Myocyte (in vitro differentiated cells): ENCODE measurements around the gene TEPSIN. TPM values are rescaled to one million over a fixed set of nuclear protein-coding genes. Genes with fewer than 3 reads are reported as not detected.

Experiments used
- DNase-seq: peaks from one replicate; pipeline ENCODE4 v3.0.0-alpha.2; 2012; ENCODE audit warnings: low read depth
- total RNA-seq: library from RNA; depleted of rRNA; stranded (reverse); fragments of >200 nt; gene quantifications from 2 replicates; pipeline ENCODE4 v1.2.3, GENCODE V29; 2014

TEPSIN gene
- total RNA-seq, 1 donor from 2014 or later: 23.8 TPM

GRCh38 chr17:81250286-81251093, 11.6 kb upstream of the TEPSIN start:
- DNase-seq: no peak

GRCh38 chr17:81249223-81250040, 10.6 kb upstream of the TEPSIN start:
- no peak for DNase-seq

- no peak for DNase-seq
Observed at GRCh38 chr17:81248649-81249048, 9.8 kb upstream of the TEPSIN start.

GRCh38 chr17:81247339-81247990, 8.6 kb upstream of the TEPSIN start:
- no peak for DNase-seq

GRCh38 chr17:81246679-81247338, 8.0 kb upstream of the TEPSIN start:
- no peak for DNase-seq

- DNase-seq: no peak
Observed at GRCh38 chr17:81246343-81246670, 7.5 kb upstream of the TEPSIN start.

- no peak for DNase-seq
Observed at GRCh38 chr17:81245665-81246342, 6.9 kb upstream of the TEPSIN start.

GRCh38 chr17:81245024-81245664, 6.3 kb upstream of the TEPSIN start:
- DNase-seq: no peak

- no peak for DNase-seq
Observed at GRCh38 chr17:81244358-81245023, 5.6 kb upstream of the TEPSIN start.

- no peak for DNase-seq
Observed at GRCh38 chr17:81243333-81243664, 4.4 kb upstream of the TEPSIN start.

GRCh38 chr17:81242421-81243332, 3.8 kb upstream of the TEPSIN start:
- DNase-seq: no peak

GRCh38 chr17:81241648-81242420, 3.0 kb upstream of the TEPSIN start:
- DNase-seq: peak; percentile 49

- DNase-seq: no peak
Observed at GRCh38 chr17:81241203-81241602, 2.3 kb upstream of the TEPSIN start.

- no peak for DNase-seq
Observed at GRCh38 chr17:81240761-81241160, 1.9 kb upstream of the TEPSIN start.

GRCh38 chr17:81239714-81240555, 1.1 kb upstream of the TEPSIN start:
- DNase-seq: peak; percentile 39

GRCh38 chr17:81238490-81238814, 403 bp downstream of the TEPSIN start:
- no peak for DNase-seq
